ENCODE measurements around the gene ARHGAP45.

GRCh38 chr19:1123381-1123780 is 56.4 kb downstream of the ARHGAP45 start:
- TF ChIP-seq CTCF (IDR thresholded peaks at IDR 0.05; ENCODE audit: low read depth, low read length, poor library complexity, severe bottlenecking) (no peak), EZH2phosphoT487 (IDR thresholded peaks at IDR 0.05; ENCODE audit: borderline replicate concordance, low read length) (no peak)

Measured in DOHH2 (cell line).